ENCODE measurements around the gene OBP2A.
"Not testable (repeated sequence)": the region's sequence is repeated elsewhere in the genome, so short reads cannot be mapped to it uniquely, and the experiment has no call there.

The OBP2A gene

DNA sequence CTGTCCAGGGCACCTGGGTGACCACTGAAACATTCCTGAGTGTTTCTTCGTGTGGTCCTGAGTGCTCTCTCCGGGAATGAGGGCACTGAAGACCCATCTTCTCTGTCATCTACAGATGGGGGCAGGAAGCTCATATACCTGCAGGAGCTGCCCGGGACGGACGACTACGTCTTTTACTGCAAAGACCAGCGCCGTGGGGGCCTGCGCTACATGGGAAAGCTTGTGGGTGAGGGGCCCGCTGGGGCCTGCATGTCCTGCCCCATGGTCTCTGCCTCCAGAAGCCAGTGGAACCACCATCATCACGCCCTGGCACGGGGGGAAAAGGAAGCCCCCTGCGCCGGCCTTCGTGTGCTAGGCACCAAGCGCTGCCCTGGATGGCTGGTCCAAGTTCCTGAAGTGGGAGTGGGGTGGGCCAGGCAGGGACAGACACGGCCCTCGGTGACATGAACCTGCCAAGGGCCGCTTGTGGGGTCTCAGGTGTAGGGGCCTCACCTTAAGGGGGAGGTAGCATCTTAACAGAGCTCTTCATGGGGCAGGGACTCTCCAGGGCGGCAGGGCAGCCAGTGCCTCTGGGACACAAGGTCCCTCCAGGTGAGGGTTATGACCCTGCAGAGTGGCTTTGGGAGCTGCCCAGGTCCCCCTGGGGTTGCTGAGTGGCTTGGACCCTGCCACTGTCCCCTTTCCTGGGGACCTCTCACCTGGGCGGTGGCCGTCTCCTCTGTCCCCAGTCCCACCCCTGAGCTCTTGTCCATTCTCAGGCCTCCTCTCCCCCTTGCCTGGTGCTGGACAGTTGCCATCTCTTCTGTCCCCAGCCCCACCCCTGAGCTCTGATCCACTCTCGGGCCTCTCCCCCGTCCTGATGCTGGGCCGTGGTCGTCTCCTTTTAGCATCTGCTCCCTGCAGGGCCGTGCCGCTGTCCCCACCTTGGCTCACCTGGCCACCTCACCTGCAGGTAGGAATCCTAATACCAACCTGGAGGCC, 2.1 kb downstream of the OBP2A start:
- no peak overlapping the region for H3K27ac ChIP-seq
- H3K79me2 ChIP-seq (ENCODE audit: insufficient read depth, low read depth): no peaks in the 10 kb centered on the region
- no peak overlapping the region for H3K4me2 ChIP-seq
- H4K20me1 ChIP-seq (ENCODE audit: insufficient read depth): no peaks in the 10 kb centered on the region
- H3K4me1 ChIP-seq (ENCODE audit: low read depth, poor library complexity, severe bottlenecking): no peaks in the 10 kb centered on the region
- no peak overlapping the region for H2AFZ ChIP-seq (ENCODE audit: low read depth)
- no peak for TF ChIP-seq CTCF (conservative IDR thresholded peaks at IDR 0.05; ENCODE audit: low read depth, low read length)
- H3K27me3 ChIP-seq (ENCODE audit: insufficient read depth, low read depth): peaks cover 17% of the 10 kb centered on the region; the same call in 1 of the 2 replicates
- H3K36me3 ChIP-seq (ENCODE audit: insufficient read depth): no peaks in the 10 kb centered on the region
- no peak overlapping the region for H3K4me3 ChIP-seq (IDR thresholded peaks at IDR 0.05; ENCODE audit: insufficient read depth, low read depth, low read length)
- H3K9ac ChIP-seq: no peak overlapping the region

DNA sequence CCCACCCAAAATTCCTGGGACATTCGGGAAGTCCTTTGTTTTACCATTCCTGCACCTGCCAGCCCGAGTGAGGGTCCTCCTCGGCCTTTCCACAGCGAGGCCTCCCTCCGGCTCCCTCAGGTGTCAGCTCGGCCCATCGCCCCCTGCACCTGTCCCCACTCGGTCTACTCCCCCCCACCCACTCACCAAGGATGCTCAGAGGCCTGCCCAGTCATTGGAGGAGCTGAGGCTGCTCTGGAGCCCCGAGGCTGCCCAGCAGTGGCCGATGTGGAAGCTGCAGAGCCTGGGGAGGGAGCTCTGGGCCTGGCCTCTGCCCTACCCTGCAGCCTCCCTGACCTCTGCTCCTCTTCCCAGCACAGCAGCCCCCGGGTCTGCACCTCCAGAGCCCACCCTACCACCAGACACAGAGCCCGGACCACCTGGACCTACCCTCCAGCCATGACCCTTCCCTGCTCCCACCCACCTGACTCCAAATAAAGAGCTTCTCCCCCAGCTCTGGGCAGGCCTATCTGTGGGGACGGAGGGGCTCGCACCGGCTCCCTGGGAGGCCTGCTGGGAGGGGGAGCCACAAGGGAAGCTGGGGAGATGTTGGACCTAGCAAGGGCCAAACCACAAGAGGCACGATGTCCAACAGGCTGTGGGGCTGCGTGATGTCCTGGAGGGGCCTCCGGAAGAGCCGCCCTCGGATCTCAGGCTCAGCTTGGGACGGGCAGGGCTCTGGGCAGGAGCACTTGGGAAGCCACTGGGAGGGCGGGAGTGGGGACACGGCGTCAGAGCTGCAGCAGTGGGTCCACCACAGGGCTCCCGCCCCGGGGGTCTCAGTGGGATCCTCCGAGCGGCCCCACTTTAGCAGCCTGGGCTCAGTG, 3.8 kb downstream of the OBP2A start:
- H3K27me3 ChIP-seq (ENCODE audit: insufficient read depth, low read depth): peaks cover 31% of the 10 kb centered on the region; the same call in 1 of the 2 replicates
- H3K4me1 ChIP-seq (ENCODE audit: low read depth, poor library complexity, severe bottlenecking); H3K4me2 ChIP-seq; H3K4me3 ChIP-seq (IDR thresholded peaks at IDR 0.05; ENCODE audit: insufficient read depth, low read depth, low read length); H2AFZ ChIP-seq (ENCODE audit: low read depth); H3K36me3 ChIP-seq (ENCODE audit: insufficient read depth); H3K9ac ChIP-seq; H3K27ac ChIP-seq; H3K79me2 ChIP-seq (ENCODE audit: insufficient read depth, low read depth); H4K20me1 ChIP-seq (ENCODE audit: insufficient read depth): not testable (repeated sequence)

DNA sequence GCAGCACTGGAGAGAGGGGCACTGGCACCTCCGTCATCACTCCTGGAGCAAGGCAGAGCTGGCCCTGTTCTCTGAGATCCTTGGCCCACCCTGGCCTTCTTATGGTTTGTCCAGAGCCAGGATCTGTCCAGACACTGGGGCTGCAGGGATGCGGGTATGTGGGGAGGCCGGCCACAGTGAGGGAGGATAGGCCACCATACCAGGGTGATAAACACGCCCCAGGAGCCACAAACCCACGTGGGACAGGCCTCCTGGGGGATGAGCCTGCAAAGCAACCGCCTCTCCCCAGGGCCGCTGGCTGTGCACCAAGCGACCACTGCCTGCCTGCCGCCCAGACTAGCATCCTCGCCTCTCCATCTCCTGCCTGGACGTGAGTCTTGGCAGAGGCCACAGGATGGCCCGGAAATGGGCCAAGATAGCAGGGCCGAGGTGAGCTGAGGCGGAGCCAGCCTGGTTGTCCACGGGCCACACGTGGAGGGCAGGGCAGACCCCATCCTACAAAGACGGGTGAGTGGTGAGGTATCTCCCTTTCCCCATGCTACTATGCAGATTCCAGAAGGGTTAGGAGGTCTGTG, 4.5 kb downstream of the OBP2A start:
- Histone ChIP-seq H3K36me3 (ENCODE audit: insufficient read depth) (no peaks in the 10 kb centered on the region), H3K27me3 (ENCODE audit: insufficient read depth, low read depth) (peaks cover 34% of the 10 kb centered on the region; the same call in 1 of the 2 replicates), H3K4me3 (IDR thresholded peaks at IDR 0.05; ENCODE audit: insufficient read depth, low read depth, low read length) (no peak overlapping the region), H3K27ac (no peak overlapping the region), H2AFZ (ENCODE audit: low read depth) (no peak overlapping the region), H4K20me1 (ENCODE audit: insufficient read depth) (no peaks in the 10 kb centered on the region), H3K4me2 (no peak overlapping the region), H3K9ac (no peak overlapping the region), H3K4me1 (ENCODE audit: low read depth, poor library complexity, severe bottlenecking) (no peaks in the 10 kb centered on the region), H3K79me2 (ENCODE audit: insufficient read depth, low read depth) (no peaks in the 10 kb centered on the region)
- no peak for TF ChIP-seq CTCF (conservative IDR thresholded peaks at IDR 0.05; ENCODE audit: low read depth, low read length)

- Histone ChIP-seq H3K79me2 (ENCODE audit: insufficient read depth, low read depth) (no peaks in the 10 kb centered on the region), H3K4me3 (IDR thresholded peaks at IDR 0.05; ENCODE audit: insufficient read depth, low read depth, low read length) (no peak overlapping the region), H3K4me2 (no peak overlapping the region), H3K27me3 (ENCODE audit: insufficient read depth, low read depth) (peaks cover 35% of the 10 kb centered on the region; the same call in 1 of the 2 replicates), H3K36me3 (ENCODE audit: insufficient read depth) (no peaks in the 10 kb centered on the region), H3K27ac (no peak overlapping the region), H4K20me1 (ENCODE audit: insufficient read depth) (no peaks in the 10 kb centered on the region), H3K4me1 (ENCODE audit: low read depth, poor library complexity, severe bottlenecking) (no peaks in the 10 kb centered on the region), H3K9ac (no peak overlapping the region), H2AFZ (ENCODE audit: low read depth) (no peak overlapping the region)
- no peak for TF ChIP-seq CTCF (conservative IDR thresholded peaks at IDR 0.05; ENCODE audit: low read depth, low read length)
Observed at GRCh38 chr9:135551031-135551430, 5.1 kb downstream of the OBP2A start.
